Activated naive CD8-positive, alpha-beta T cell treated with anti-CD3 and anti-CD28 coated beads for 36 hours (primary cell): ENCODE data around the gene LRRC4. TPM values are rescaled to one million over a fixed set of nuclear protein-coding genes. Genes with fewer than 3 reads are reported as not detected.
A peak's percentile ranks its signal among the peaks of the same experiment; 100 is the strongest.

ENCODE experiments used
- DNase-seq: peaks from one replicate; pipeline ENCODE4 v3.0.0; 2021
- H3K27ac Mint-ChIP-seq: one replicate; pipeline ENCODE4 v1.8.0; 2022; ENCODE audit warnings: mild to moderate bottlenecking, moderate library complexity, mixed read lengths
- H3K27me3 Mint-ChIP-seq: one replicate; pipeline ENCODE4 v1.8.0; 2022; ENCODE audit warnings: mild to moderate bottlenecking, mixed read lengths
- H3K36me3 Mint-ChIP-seq: one replicate; pipeline ENCODE4 v1.8.0; 2021; ENCODE audit warnings: mild to moderate bottlenecking, mixed read lengths
- H3K4me1 Mint-ChIP-seq: one replicate; pipeline ENCODE4 v1.8.0; 2021; ENCODE audit warnings: mixed read lengths
- H3K4me3 Mint-ChIP-seq: one replicate; pipeline ENCODE4 v1.8.0; 2022; ENCODE audit warnings: mild to moderate bottlenecking, moderate library complexity, mixed read lengths
- H3K9me3 Mint-ChIP-seq: one replicate; pipeline ENCODE4 v1.8.0; 2022; ENCODE audit warnings: mixed read lengths
- total RNA-seq, 2 experiments: library from RNA; stranded (reverse); gene quantifications; one replicate each; pipeline ENCODE4 v1.2.3, GENCODE V29; 2021

LRRC4 gene
- total RNA-seq, 2 experiments from 2014 or later = not detected

DNA sequence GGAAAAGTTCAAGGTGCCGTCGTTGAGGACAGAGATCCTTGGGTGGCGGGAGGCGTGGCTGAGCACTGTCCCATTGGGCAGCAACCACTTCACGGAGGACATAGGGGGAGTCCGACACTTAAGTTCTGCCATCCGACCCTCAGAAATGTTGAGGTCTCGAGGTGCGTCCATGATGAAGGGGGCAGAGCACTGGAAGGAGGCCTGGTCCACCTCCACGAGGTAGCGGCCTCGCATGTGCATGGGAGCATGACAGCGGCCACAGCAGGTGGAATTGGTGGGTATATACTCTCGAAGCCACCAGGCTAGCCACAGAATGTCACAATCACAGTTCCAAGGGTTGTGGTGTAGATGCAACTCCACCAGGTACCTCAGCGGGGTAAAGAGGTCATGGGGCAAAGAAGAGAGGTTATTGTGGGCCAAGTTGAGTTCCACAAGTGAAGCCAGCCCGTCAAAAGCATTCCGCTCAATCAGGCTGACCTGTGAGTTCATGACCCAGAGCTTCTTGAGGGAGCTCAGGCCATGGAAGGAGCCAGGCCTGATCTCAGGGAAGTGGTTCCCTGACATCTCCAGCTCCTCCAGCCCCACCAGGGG, 1.7 kb downstream of the LRRC4 start:
- no peak overlapping the region for H3K27ac Mint-ChIP-seq
- H3K4me1 Mint-ChIP-seq = peaks cover 8% of the 10 kb centered on the region
- peaks cover 7% of the 10 kb centered on the region for H3K27me3 Mint-ChIP-seq
- peaks cover 23% of the 10 kb centered on the region for H3K36me3 Mint-ChIP-seq
- H3K9me3 Mint-ChIP-seq = no peaks in the 10 kb centered on the region
- no peak overlapping the region for H3K4me3 Mint-ChIP-seq
- no peak for DNase-seq

GRCh38 chr7:128027485-128027980, 3.7 kb downstream of the LRRC4 start:
- Mint-ChIP-seq H3K27ac (no peak overlapping the region), H3K4me3 (no peak overlapping the region), H3K4me1 (peaks cover 6% of the 10 kb centered on the region), H3K9me3 (no peaks in the 10 kb centered on the region), H3K36me3 (peaks cover 20% of the 10 kb centered on the region), H3K27me3 (peaks cover 7% of the 10 kb centered on the region)
- no peak for DNase-seq

- Mint-ChIP-seq H3K4me3 (no peak overlapping the region), H3K27ac (no peak overlapping the region), H3K4me1 (peaks cover 6% of the 10 kb centered on the region), H3K9me3 (no peaks in the 10 kb centered on the region), H3K27me3 (peaks cover 7% of the 10 kb centered on the region), H3K36me3 (peaks cover 20% of the 10 kb centered on the region)
- DNase-seq = no peak
Measured at GRCh38 chr7:128026551-128026950, 4.7 kb downstream of the LRRC4 start.

DNA sequence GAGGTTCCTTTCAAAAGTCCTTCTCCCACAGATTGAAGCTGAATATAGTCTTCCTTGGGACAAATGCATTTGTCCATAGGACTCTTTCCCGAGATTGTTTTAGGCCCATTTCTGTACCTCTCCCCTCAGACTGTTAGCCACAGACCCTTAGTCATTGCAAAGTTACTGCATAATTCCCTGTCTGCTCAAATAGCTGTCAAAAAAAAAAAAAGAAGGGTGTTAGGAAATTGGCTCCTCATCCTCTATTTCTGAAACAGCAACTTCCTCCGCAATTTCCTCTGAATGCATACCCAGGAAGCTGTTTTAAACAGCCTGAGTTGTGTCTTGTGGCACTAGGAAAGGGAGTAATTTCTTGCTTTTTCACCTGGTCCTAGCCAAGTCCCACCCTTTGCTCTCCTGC, 5.4 kb downstream of the LRRC4 start:
- no peak for DNase-seq
- Mint-ChIP-seq H3K9me3 (no peaks in the 10 kb centered on the region), H3K27me3 (peaks cover 7% of the 10 kb centered on the region), H3K36me3 (peaks cover 24% of the 10 kb centered on the region), H3K27ac (no peak overlapping the region), H3K4me1 (peaks cover 6% of the 10 kb centered on the region), H3K4me3 (no peak overlapping the region)

- no peak overlapping the region for H3K27ac Mint-ChIP-seq
- H3K4me1 Mint-ChIP-seq = peaks cover 4% of the 10 kb centered on the region
Measured at GRCh38 chr7:128025380-128025779, 5.9 kb downstream of the LRRC4 start.

GRCh38 chr7:128024151-128024550, 7.1 kb downstream of the LRRC4 start:
- H3K27ac Mint-ChIP-seq = no peak overlapping the region
- no peaks in the 10 kb centered on the region for H3K27me3 Mint-ChIP-seq
- H3K4me1 Mint-ChIP-seq = peaks cover 4% of the 10 kb centered on the region
- no peak overlapping the region for H3K4me3 Mint-ChIP-seq
- no peaks in the 10 kb centered on the region for H3K9me3 Mint-ChIP-seq
- H3K36me3 Mint-ChIP-seq = peaks cover 22% of the 10 kb centered on the region
- DNase-seq = no peak

More at GRCh38 chr7:128025380-128025779, 5.9 kb downstream of the LRRC4 start:
- Mint-ChIP-seq H3K27me3 (peaks cover 3% of the 10 kb centered on the region), H3K4me3 (no peak overlapping the region), H3K36me3 (peaks cover 24% of the 10 kb centered on the region), H3K9me3 (no peaks in the 10 kb centered on the region)
- no peak for DNase-seq

GRCh38 chr7:128022631-128023532, 8.4 kb downstream of the LRRC4 start:
- Mint-ChIP-seq H3K27me3 (no peaks in the 10 kb centered on the region), H3K4me1 (peaks cover 4% of the 10 kb centered on the region), H3K4me3 (no peak overlapping the region), H3K27ac (no peak overlapping the region), H3K9me3 (no peaks in the 10 kb centered on the region), H3K36me3 (peaks cover 16% of the 10 kb centered on the region)
- DNase-seq = no peak

DNA sequence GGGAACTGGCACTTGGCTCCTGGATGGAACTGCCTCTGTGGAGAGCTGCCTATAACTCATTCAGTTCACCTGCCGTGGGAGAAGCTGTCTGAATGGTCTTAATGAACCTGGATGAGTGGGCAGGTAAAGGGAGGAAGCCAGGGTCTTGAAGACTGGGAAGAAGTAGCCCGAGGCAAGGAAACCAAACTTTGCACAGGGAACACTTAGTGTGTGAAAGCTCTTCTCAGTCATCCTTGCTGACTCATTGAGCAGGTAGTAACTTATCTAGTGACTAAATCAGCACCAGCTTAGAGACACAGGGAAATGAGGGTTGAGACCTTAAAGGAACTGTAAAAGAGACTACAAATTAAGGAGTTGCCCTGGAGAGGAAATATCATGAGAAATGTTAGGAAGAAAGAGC, 9.9 kb downstream of the LRRC4 start:
- peaks cover 13% of the 10 kb centered on the region for H3K36me3 Mint-ChIP-seq

GRCh38 chr7:128020159-128020558, 11.1 kb downstream of the LRRC4 start:
- H3K4me1 Mint-ChIP-seq = no peaks in the 10 kb centered on the region
- no peaks in the 10 kb centered on the region for H3K9me3 Mint-ChIP-seq
- DNase-seq = peak; percentile 41
- peaks cover 13% of the 10 kb centered on the region for H3K36me3 Mint-ChIP-seq
- no peak overlapping the region for H3K27ac Mint-ChIP-seq
- no peaks in the 10 kb centered on the region for H3K27me3 Mint-ChIP-seq
- H3K4me3 Mint-ChIP-seq = no peak overlapping the region

More for the DNA sequence above, 9.9 kb downstream of the LRRC4 start:
- no peaks in the 10 kb centered on the region for H3K4me1 Mint-ChIP-seq
- H3K27ac Mint-ChIP-seq = no peak overlapping the region
- no peaks in the 10 kb centered on the region for H3K27me3 Mint-ChIP-seq
- no peak for DNase-seq
- no peak overlapping the region for H3K4me3 Mint-ChIP-seq
- H3K9me3 Mint-ChIP-seq = no peaks in the 10 kb centered on the region

DNA sequence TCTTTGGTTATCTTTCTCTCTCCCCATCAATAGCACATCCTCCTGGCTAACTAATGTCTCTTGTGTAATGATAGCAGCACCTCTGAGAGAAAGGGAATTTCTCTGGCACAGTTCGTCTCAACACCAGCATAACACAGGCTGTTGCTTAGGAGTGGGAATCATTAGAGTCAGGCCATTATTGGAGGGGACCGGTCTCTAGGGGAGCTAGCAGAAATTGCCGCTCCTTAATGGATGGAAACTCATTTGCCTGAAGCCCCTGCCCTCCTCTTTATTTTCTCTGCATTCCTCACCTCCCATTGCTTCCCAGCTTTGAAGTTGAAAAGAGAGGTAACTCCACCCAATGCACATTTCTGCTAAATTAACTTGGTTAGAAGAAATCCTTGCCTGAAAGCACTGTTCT, 11.9 kb downstream of the LRRC4 start:
- H3K4me3 Mint-ChIP-seq = no peak overlapping the region
- peaks cover 13% of the 10 kb centered on the region for H3K36me3 Mint-ChIP-seq

DNA sequence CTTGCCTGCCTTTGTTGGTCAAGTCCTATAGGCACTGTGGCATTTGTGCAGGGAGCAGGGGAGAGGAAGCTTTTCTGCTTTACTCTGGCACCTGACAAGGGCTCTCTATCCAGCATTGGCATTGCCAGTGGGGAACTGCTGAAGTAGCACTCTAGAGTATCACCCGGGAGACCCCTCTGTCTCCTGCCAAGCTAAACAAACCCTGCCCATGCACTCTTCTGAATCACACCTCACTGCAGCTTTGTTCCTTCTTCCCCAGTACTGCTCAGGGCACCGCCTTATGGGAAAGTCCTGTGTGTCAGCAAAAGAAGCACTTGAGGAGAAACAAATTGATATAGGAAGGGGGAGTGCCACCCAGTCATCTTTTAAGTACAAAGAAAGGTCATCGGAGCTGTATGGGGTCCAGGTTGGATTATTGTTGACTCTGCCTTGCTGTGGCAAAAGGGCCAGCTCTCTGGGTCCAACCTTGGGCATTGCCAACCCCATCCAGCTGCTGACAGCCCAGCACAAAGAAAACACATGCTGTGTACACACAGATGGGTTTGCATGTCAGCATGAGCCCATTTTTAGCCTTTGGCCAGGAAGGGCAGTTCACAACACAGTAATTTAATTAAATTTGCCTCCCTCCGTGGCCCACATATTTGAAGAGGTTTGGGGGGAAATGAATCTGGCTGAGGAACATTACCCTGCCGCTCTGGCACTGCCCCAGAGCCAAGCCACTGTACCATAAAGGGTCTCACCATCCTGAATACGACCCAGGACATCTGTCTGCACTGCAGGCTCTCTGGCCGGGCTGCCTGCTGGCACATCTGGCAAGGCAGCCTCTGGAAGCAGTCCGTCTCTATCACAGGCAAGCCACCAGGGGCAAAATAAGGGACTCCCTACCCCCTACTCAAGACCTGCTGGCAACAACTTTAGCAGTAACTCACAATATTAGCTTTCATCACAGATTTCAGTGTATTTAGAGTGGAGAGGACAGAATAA, 13.1 kb downstream of the LRRC4 start:
- DNase-seq = no peak
- Mint-ChIP-seq H3K4me1 (no peaks in the 10 kb centered on the region), H3K27me3 (no peaks in the 10 kb centered on the region), H3K36me3 (peaks cover 13% of the 10 kb centered on the region), H3K4me3 (no peak overlapping the region), H3K9me3 (no peaks in the 10 kb centered on the region), H3K27ac (no peak overlapping the region)

More for the DNA sequence above, 11.9 kb downstream of the LRRC4 start:
- no peak for DNase-seq
- Mint-ChIP-seq H3K27me3 (no peaks in the 10 kb centered on the region), H3K4me1 (no peaks in the 10 kb centered on the region), H3K27ac (no peak overlapping the region), H3K9me3 (no peaks in the 10 kb centered on the region)

DNA sequence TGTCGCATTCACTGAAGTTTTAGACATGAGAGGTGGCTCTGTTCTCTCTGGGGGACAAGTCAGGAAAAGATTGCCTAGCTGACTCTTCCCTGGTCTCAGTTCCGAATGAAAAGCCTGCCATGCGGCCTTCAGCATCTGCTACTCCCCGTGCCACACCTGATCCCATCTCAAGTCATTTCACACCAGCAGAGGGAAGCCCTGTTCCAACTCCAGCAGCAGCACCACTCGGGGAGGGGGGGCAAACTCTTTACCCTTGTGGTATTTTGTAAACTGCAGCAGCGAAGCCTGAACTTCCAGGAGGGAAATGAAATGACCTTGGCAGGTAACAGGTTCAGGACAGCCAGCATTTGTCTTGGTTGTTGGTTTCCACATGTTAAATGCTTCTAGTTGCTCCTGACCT, 13.8 kb downstream of the LRRC4 start:
- no peak for DNase-seq
- no peaks in the 10 kb centered on the region for H3K27me3 Mint-ChIP-seq
- H3K4me3 Mint-ChIP-seq = no peak overlapping the region
- H3K36me3 Mint-ChIP-seq = peaks cover 13% of the 10 kb centered on the region
- H3K27ac Mint-ChIP-seq = no peak overlapping the region
- H3K9me3 Mint-ChIP-seq = no peaks in the 10 kb centered on the region
- H3K4me1 Mint-ChIP-seq = no peaks in the 10 kb centered on the region

DNA sequence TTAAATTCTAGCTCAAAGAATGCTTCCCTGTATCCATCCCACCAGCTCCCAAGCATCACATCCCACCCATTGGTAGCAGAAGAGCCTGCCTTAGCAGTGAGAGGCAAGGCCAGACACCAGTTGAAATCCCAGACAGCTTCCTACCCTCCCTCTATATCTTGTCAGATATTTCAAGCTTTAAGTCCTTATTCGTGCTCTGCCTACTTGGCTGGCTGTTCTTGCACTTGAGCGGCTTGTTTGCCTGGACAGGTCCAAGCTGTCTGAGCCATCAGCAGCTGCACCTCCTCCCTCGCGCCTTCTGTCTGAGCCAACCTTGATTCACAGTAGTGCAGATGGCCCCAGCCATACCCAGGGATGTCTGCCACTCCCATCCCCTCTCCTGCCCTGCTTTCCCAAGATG, 16.4 kb downstream of the LRRC4 start:
- H3K4me3 Mint-ChIP-seq = no peak overlapping the region

DNA sequence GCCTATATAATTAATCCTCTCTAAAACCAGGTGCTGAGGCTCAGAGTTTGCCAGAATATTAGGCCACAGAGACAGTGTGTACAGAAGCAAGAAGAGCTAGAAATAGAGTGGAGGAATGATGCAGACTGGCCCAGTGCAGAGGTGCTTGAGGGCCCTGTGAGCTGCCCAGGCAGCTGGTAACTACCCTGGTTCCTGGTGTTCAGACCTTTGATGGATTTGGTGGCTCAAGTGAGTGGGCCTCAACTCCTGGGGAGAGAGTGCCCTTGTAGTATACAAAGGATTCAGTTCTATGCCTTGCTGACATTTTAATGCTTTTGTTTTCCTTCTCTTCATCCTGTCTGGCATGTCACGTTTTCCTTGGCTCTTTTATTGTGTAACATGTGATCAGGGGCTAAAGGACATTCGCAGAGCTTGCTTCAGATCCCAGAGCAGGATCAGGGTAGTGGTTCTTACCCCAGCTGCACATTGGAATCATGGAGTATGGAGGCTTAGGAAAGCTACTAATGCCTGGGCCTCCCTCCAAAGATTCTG, 20.0 kb downstream of the LRRC4 start:
- Mint-ChIP-seq H3K27ac (no peak overlapping the region), H3K36me3 (peaks cover 14% of the 10 kb centered on the region), H3K9me3 (no peaks in the 10 kb centered on the region), H3K27me3 (no peaks in the 10 kb centered on the region), H3K4me1 (no peaks in the 10 kb centered on the region), H3K4me3 (no peak overlapping the region)
- no peak for DNase-seq

More for the DNA sequence above, 16.4 kb downstream of the LRRC4 start:
- H3K4me1 Mint-ChIP-seq = no peaks in the 10 kb centered on the region
- H3K27ac Mint-ChIP-seq = no peak overlapping the region
- H3K9me3 Mint-ChIP-seq = no peaks in the 10 kb centered on the region
- H3K36me3 Mint-ChIP-seq = peaks cover 4% of the 10 kb centered on the region
- DNase-seq = no peak
- H3K27me3 Mint-ChIP-seq = no peaks in the 10 kb centered on the region
